KBM-7 (cell line): ENCODE data around the gene TEX29.

Experiments
- DNase-seq: peaks from one replicate; pipeline ENCODE4 v3.0.0-alpha.2; 2015
- in situ Hi-C: fragments of 300-500 bp; cut with MboI; formaldehyde crosslinking; loops from 2 replicates; pipeline ENCODE4 v1.14.3; 2020; ENCODE audit warnings: low sequenced_read_pairs, low pct_unique_long_range_greater_than_20kb, mixed read lengths

TEX29 gene

GRCh38 chr13:111319998-111320911 lies at the start of gene TEX29:
Gene TEX29, plus strand, starts transcription at chr13:111320642. Its CDS starts 249 bp downstream, at chr13:111320891.
- no peak for DNase-seq

GRCh38 chr13:111270765-111271698 lies 49.4 kb upstream of the TEX29 start:
- no peak for DNase-seq
- in situ Hi-C loops, result no loop called here

More at GRCh38 chr13:111319998-111320911, at the start of gene TEX29:
- in situ Hi-C loops, result no loop called here

- DNase-seq, result no peak
- in situ Hi-C loops, result no loop called here
Observed at GRCh38 chr13:111272117-111272516, 48.3 kb upstream of the TEX29 start.

GRCh38 chr13:111275382-111275781 lies 45.1 kb upstream of the TEX29 start:
- in situ Hi-C loops, result no loop called here
- no peak for DNase-seq

- in situ Hi-C loops, result no loop called here
- no peak for DNase-seq
Observed at GRCh38 chr13:111275995-111276618, 44.3 kb upstream of the TEX29 start.

GRCh38 chr13:111278258-111278657 lies 42.2 kb upstream of the TEX29 start:
- in situ Hi-C loops, result no loop called here

GRCh38 chr13:111278743-111279652 lies 41.4 kb upstream of the TEX29 start:
- in situ Hi-C loops, result no loop called here
- no peak for DNase-seq

More at GRCh38 chr13:111278258-111278657, 42.2 kb upstream of the TEX29 start:
- no peak for DNase-seq

GRCh38 chr13:111280226-111280625 lies 40.2 kb upstream of the TEX29 start:
- in situ Hi-C loops, result no loop called here
- DNase-seq, result no peak

- DNase-seq, result no peak
- in situ Hi-C loops, result no loop called here
Observed at GRCh38 chr13:111280681-111281585, 39.5 kb upstream of the TEX29 start.

- in situ Hi-C loops, result no loop called here
- peak; percentile 4 for DNase-seq
Observed at GRCh38 chr13:111281751-111282311, 38.6 kb upstream of the TEX29 start.

GRCh38 chr13:111282425-111282824 lies 38.0 kb upstream of the TEX29 start:
- DNase-seq, result no peak
- in situ Hi-C loops, result no loop called here

- DNase-seq, result no peak
- in situ Hi-C loops, result no loop called here
Observed at GRCh38 chr13:111282997-111283396, 37.4 kb upstream of the TEX29 start.

GRCh38 chr13:111283457-111283856 lies 37.0 kb upstream of the TEX29 start:
- no peak for DNase-seq
- in situ Hi-C loops, result no loop called here

- no peak for DNase-seq
- in situ Hi-C loops, result no loop called here
Observed at GRCh38 chr13:111283991-111284390, 36.5 kb upstream of the TEX29 start.

- no peak for DNase-seq
- in situ Hi-C loops, result no loop called here
Observed at GRCh38 chr13:111284565-111284964, 35.9 kb upstream of the TEX29 start.

- in situ Hi-C loops, result no loop called here
- DNase-seq, result no peak
Observed at GRCh38 chr13:111286162-111286561, 34.3 kb upstream of the TEX29 start.

- DNase-seq, result no peak
- in situ Hi-C loops, result no loop called here
Observed at GRCh38 chr13:111286749-111287148, 33.7 kb upstream of the TEX29 start.
